ENCODE results near the gene SOS2.

DNA sequence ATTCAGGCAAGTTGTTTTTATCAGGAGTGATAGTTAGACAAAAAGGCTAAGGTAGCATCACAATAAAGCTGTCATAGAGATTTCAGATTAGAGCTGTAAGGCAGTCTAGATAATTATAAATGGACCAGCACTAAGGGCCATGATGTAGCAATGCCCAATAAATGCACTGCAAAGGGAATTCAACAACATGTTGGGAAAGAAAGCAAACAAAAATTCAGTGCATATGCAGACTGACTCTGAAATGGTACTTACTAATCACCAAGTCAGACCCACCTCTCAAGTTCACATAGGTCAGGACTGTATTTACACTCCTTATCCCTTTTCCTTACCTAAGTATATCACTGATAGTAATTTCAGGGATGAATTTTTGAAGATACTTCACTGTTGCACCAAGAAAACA lies 33.7 kb upstream of the SOS2 start:
- TF ChIP-seq, protein P1, sequence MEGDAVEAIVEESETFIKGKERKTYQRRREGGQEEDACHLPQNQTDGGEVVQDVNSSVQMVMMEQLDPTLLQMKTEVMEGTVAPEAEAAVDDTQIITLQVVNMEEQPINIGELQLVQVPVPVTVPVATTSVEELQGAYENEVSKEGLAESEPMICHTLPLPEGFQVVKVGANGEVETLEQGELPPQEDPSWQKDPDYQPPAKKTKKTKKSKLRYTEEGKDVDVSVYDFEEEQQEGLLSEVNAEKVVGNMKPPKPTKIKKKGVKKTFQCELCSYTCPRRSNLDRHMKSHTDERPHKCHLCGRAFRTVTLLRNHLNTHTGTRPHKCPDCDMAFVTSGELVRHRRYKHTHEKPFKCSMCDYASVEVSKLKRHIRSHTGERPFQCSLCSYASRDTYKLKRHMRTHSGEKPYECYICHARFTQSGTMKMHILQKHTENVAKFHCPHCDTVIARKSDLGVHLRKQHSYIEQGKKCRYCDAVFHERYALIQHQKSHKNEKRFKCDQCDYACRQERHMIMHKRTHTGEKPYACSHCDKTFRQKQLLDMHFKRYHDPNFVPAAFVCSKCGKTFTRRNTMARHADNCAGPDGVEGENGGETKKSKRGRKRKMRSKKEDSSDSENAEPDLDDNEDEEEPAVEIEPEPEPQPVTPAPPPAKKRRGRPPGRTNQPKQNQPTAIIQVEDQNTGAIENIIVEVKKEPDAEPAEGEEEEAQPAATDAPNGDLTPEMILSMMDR (IDR thresholded peaks at IDR 0.05; ENCODE audit: low read depth, low read length, missing input control) = no peak
- TF ChIP-seq RAD21 (IDR thresholded peaks at IDR 0.05) = no peak
- TF ChIP-seq, protein P2, sequence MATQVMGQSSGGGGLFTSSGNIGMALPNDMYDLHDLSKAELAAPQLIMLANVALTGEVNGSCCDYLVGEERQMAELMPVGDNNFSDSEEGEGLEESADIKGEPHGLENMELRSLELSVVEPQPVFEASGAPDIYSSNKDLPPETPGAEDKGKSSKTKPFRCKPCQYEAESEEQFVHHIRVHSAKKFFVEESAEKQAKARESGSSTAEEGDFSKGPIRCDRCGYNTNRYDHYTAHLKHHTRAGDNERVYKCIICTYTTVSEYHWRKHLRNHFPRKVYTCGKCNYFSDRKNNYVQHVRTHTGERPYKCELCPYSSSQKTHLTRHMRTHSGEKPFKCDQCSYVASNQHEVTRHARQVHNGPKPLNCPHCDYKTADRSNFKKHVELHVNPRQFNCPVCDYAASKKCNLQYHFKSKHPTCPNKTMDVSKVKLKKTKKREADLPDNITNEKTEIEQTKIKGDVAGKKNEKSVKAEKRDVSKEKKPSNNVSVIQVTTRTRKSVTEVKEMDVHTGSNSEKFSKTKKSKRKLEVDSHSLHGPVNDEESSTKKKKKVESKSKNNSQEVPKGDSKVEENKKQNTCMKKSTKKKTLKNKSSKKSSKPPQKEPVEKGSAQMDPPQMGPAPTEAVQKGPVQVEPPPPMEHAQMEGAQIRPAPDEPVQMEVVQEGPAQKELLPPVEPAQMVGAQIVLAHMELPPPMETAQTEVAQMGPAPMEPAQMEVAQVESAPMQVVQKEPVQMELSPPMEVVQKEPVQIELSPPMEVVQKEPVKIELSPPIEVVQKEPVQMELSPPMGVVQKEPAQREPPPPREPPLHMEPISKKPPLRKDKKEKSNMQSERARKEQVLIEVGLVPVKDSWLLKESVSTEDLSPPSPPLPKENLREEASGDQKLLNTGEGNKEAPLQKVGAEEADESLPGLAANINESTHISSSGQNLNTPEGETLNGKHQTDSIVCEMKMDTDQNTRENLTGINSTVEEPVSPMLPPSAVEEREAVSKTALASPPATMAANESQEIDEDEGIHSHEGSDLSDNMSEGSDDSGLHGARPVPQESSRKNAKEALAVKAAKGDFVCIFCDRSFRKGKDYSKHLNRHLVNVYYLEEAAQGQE (IDR thresholded peaks at IDR 0.05) = no peak
- no peak for TF ChIP-seq JUND (IDR thresholded peaks at IDR 0.05)
- TF ChIP-seq, protein P3, sequence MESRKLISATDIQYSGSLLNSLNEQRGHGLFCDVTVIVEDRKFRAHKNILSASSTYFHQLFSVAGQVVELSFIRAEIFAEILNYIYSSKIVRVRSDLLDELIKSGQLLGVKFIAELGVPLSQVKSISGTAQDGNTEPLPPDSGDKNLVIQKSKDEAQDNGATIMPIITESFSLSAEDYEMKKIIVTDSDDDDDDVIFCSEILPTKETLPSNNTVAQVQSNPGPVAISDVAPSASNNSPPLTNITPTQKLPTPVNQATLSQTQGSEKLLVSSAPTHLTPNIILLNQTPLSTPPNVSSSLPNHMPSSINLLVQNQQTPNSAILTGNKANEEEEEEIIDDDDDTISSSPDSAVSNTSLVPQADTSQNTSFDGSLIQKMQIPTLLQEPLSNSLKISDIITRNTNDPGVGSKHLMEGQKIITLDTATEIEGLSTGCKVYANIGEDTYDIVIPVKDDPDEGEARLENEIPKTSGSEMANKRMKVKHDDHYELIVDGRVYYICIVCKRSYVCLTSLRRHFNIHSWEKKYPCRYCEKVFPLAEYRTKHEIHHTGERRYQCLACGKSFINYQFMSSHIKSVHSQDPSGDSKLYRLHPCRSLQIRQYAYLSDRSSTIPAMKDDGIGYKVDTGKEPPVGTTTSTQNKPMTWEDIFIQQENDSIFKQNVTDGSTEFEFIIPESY (IDR thresholded peaks at IDR 0.05) = no peak
- no peak for TF ChIP-seq TAF1 (conservative IDR thresholded peaks at IDR 0.05)
- TF ChIP-seq EGR1 (IDR thresholded peaks at IDR 0.05; ENCODE audit: low read depth in 2 of 2) = no peak
- TF ChIP-seq RXRA (IDR thresholded peaks at IDR 0.05) = no peak
- no peak for TF ChIP-seq FOXA1 (IDR thresholded peaks at IDR 0.05)
- TF ChIP-seq YY1 (IDR thresholded peaks at IDR 0.05) = no peak
- TF ChIP-seq, protein P4, sequence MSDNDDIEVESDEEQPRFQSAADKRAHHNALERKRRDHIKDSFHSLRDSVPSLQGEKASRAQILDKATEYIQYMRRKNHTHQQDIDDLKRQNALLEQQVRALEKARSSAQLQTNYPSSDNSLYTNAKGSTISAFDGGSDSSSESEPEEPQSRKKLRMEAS (IDR thresholded peaks at IDR 0.05) = no peak
